ENCODE results near the gene TIE1.

DNA sequence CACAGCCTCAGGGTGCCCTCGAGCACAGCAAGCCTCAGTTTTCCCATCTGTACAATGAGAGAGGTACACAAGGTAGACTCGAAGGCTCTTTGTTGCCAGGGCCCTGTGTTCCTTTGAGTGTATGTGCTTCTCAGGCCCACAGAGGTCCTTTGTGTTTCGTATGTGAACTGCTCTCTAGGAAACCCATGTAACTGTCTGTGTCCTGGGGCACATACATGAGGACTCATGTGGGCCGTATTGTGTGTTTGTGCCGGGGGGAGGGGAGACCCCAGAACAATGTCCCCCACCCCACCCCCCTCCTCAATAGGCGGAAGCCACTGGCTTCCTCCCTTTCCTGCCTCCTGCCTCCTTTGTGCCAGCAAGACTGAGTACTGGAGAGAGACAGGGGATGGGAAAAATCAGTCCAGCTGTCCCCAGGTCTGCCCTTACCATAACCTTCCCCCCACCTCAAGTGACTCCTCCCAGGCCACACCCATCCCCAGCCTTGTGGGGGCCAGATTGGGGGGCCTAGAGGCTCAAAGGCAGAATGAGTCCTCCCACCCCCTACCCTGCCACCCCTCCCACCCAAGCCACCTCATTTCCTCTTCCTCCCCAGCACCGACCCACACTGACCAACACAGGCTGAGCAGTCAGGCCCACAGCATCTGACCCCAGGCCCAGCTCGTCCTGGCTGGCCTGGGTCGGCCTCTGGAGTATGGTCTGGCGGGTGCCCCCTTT lies at the start of gene TIE1:
- TF ChIP-seq, protein P1, sequence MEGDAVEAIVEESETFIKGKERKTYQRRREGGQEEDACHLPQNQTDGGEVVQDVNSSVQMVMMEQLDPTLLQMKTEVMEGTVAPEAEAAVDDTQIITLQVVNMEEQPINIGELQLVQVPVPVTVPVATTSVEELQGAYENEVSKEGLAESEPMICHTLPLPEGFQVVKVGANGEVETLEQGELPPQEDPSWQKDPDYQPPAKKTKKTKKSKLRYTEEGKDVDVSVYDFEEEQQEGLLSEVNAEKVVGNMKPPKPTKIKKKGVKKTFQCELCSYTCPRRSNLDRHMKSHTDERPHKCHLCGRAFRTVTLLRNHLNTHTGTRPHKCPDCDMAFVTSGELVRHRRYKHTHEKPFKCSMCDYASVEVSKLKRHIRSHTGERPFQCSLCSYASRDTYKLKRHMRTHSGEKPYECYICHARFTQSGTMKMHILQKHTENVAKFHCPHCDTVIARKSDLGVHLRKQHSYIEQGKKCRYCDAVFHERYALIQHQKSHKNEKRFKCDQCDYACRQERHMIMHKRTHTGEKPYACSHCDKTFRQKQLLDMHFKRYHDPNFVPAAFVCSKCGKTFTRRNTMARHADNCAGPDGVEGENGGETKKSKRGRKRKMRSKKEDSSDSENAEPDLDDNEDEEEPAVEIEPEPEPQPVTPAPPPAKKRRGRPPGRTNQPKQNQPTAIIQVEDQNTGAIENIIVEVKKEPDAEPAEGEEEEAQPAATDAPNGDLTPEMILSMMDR (conservative IDR thresholded peaks at IDR 0.05) = no peak
- TF ChIP-seq ZFX (IDR thresholded peaks at IDR 0.05) = no peak

Measured in C4-2B (cell line).